ENCODE measurements around the gene C4orf36. TPM values are rescaled to one million over a fixed set of nuclear protein-coding genes. Genes with fewer than 3 reads are reported as not detected.

The C4orf36 gene, protein sequence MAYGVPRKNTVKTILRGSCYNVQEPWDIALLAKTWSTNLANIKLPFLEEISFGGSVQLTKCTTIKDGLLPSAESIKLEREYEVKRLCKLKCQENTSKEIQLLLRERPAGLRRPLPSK
- total RNA-seq = 2.4 TPM

DNA sequence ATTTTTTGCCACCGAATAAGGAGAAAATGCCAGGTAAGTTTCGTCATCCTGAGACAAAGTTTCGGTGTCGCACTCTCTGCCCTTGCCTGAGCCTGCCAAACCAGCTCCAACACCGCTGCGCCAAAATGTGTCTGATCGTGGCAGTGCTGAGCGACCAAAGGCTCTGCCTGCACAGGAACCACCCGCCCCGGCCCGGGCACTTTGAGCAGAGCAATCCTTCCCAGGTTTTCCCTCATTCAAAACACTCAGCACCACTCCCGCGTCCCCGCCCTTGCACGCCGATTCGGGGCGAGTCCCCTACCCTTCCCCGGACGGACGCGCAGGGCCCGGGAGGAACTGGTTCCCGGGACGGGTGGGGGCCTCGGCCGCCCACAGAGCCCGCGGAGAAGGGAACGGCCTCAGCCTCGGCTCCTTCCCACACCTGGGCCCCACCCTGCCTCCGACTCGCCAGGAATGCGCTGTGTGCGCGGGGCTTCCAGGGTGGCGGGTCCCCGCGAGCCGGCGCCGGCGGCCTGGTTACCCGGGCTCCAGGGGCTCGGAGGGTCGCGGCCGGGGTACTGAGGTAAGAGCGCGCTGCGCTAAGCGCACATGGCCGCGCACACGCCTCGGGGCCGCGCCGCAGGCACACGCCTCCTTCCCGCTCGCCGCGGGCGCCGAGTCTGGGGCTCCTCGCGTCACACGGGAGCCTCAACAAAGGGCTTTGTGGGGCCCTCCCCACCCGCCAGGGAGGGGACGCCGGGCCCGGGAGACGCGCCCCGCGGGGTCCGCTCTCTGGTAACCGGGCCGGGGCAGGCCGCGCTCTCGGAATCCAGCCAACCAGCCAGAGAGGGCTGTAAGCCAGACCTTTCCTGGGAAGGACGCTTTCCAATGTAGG is at the start of gene C4orf36:
TSS of gene C4orf36 (minus strand) at position 661 of the 874 bp plus-strand sequence. CDS start 902 bp downstream, outside the sequence.
- ATAC-seq = peak; percentile 95

DNA sequence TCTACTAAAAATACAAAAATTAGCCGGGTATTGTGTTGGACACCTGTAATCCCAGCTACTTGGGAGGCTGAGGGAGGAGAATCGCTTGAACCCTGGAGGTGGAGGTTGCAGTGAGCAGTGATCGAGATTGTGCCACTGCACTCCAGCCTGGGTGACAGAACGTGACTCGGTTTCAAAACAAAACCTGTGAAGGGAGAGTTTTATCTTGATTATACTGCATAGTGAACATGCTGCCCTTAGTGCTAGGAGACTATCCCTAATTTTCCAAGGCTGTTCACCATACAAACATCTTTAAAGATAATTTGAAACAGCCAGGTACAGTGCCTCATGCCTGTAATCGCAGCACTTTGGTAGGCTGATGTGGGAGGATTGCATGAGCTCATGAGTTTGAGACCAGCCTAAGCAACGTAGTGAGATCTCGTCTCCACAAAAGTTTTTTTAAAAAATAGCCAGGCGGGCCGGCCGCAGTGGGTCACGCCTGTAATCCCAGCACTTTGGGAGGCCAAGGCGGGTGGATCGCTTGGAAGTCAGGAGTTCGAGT is 48.8 kb upstream of the C4orf36 start:
- no peak for ATAC-seq

DNA sequence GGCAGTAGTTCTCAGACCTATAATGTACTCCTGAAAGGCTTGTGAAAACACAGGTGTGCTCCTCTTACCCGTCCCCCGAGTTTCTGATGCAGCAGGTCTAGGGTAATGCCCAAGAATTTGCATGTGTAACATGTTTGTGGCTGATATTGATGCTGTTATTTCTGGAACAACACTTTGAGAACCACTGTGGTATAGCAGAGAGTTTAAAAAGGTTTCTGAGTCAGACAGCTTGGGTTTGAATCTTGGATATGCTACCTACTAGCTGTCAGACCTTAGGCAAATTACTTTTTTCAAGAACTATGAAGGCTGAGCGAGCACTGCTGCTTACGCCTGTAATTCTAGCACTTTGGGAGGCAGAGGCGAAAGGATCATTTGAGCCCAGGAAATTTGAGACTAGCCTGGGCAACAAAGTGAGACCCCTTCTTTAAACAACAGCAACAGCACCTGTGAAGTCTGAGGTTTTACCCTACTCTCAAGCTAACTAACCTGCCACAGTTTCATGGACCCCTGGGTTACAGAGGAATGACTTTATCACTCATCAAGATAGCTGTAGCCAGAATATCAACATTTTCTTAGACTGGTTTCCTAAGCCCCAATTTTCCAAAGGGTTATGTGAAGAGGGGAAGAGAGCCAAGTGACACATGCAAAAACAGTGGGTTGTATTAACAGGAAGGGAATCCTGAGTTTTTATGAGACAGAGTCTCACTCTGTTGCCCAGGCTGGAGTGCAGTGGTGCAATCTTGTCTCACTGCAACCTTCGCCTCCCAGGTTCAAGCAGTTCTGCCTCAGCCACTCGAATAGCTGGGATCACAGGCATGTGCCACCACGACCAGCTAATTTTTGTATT is 47.7 kb upstream of the C4orf36 start:
- ATAC-seq = no peak

DNA sequence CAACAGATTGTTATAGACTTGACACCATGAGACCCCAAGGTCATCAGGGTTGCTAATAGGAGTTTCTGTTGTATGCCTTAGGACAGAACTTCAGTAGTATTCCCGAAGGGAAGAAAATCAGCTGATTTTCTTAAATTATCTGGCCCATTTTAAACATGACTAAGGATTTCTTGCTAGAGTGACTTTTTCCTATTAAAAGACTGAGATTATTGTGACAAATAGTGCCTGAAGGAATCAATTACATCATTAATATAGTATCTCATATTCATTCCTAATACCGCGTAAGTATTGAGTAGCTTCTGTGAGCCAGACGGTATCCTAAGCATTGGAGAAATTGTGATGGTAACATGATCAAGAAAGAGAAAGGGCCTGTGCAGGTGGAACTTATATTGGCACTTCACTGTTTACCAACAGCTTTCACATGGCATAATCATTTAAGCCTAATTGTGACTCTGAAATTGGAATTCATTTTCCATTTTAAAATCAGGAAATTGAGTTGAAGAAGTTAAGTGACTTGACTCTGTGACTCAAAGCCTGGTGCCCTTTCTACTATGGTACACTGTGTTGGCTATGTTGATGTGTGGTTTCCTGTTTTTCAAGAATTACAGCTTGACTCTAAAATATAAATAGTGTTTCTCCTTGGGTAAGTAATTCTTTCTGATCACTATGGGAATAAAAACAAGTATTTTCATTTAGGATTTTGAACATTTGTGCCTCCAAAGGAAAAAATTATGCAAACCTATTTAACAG is 46.7 kb upstream of the C4orf36 start:
- ATAC-seq = peak; percentile 33

DNA sequence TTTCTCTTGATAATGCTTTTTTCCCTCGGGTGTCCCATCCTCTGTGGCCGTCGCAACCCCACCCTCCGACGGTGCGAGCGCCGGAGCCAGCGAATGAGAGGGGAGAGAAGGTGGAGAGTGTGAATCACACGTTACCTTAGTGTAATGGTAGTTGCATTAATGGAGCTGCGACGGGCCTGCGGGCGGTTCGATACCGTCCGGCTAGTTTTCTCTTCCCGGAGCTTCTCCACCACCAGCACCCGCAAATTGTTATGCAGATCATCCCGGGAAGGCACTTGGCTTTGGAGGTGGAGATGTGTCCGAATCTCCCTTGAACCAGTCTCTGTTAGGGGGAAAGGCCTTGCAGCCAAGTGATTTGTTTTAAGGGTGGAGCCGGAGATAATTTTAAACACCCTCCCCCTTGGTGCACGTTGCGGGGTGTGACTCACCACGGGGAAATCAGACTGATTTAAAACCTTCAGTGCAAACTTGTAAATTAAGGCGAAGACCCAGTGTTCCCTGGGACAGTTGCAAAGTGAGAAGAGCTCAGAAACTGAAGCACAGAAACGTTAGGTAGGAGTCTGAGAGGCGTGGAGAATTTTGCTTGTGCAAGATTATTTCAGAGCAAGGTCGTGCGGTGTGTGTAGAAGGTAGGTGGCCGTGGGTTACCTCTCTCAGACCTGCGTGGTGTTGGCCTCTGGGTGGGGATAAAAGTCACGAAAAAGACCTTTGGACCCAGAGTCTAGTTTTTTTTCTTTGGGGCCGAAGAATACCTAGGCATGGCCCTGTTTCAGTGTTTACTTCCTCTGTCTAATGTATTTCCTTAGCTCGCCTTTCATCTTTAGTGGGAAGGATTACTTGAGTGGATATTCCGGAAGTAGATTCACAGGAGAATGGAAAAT is 43.9 kb upstream of the C4orf36 start:
- peak; percentile 68 for ATAC-seq

DNA sequence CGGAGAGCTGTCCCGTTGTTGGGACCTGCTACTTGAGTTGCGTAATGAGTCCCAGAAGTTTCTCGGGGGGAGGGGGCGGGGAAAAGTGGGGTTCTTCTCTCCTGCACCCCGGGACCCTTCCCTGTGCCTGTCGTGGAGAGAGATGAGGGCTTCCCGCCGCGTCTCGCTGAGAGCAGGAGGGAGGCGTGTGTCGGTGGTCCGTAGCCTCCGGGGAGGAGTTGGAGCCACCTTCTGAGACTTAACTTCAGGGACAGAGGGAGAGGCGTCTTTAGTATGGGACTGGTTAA is 43.3 kb upstream of the C4orf36 start:
- no peak for ATAC-seq

DNA sequence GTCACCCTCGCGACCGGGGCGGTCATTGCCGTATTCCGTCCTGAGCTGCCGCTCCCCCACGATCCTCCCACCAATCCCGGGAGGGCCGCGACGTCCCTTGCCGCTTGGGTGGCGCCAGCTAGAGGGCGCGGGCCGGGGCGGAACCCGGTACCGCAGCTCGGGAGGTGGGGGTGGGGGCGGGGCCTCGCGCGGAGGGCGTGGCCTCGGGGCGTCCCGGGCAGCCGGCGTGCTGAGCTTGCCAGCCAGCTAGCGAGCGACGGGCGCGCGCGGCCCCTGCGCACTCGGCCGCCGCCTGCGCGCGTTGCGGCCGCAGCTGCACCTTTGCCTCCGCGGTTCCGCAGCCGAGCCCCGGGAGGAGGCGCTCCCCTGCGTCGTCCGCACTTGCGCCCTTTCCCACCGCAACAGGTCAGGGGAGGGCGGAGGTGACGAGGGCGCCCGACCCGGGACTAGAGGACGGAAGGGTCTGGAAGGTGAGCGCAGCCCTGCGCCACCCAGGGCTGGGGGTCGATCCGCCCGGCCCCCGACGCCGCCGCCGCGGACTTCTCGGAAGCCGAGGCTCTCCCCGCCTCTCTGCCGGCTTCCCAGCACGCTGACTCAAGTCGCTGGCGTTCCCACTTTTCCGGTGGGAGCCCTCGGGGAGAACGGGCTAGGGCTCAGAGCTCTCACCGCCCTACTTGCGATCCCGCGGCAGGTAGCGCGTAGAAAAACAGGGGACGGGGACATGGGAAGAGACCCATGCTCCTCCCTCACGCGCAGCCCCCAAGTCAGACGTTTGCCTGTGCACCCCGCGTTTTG is 42.7 kb upstream of the C4orf36 start, which contains the start of gene AFF1:
TSS of gene AFF1 (plus strand) at position 241 of the 795 bp plus-strand sequence. CDS start 13,523 bp downstream, outside the sequence.
- peak; percentile 92 for ATAC-seq

DNA sequence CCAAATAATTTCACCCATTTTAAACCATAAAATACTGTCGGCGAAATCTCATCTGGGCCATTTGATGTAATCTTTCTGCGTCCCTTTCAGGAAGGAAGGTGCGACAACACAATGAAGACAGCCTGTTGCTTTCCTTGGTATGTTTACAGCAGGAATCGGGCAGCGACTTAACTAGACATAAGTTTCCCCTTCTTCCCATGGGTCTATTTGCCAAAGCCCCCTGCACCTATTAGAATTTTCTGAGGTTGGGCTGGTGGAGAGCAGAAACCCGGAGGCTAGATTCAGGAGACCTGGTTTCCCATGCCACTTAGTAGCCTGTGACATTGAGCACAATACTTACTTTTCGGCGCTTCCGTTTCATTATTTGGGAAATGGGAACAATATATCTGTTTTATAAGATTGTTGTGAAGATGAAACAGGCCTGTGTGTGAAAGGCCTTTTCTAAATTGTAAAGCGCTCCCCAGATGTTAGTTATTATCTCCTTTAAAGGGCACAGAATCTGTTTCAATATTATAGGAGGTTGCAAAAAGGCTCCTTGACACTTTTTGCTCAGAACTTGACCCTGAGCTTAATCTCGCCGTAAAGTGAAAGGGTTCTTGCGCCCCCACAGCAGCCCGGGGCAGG is 42.0 kb upstream of the C4orf36 start:
- no peak for ATAC-seq

DNA sequence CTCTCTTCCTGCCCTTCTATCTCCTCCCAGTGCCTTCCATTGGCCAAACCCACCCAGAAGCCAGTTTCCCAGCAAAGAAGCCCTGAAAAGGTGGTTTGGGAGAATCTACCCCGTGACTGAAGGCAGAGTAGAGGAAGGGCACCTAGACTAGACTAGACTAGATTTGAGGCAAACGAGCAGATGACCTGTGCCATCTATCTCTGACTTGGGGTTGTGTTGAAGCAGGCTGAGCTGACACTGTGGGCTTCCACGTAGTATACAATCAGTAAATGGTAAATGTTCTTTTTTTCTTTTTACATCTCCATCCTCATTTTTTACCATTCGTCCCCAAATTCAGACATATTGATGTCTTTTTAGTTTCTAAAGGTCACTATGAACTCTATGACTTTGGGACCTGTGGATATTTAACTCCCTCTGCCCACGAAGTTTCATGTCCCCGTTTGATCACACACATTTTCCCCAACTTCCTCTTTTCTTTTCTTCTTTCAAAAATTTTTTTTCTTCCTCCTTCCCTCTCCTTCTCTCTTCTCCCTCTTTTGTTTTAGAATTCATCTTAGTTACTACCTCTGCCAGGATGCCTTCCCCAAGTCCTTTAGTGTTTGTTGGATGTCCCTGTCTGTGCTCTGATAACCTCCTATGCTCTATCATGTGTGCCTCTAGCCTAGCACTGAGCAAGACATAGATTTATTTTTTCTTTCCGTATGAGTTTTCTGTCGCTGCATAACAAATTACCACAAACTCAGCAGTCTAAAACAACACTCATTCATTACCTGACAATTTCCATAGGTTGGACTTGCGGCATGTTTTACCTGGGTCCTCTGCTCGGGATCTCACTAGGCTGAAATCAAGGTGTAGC is 36.4 kb upstream of the C4orf36 start:
- peak; percentile 2 for ATAC-seq

DNA sequence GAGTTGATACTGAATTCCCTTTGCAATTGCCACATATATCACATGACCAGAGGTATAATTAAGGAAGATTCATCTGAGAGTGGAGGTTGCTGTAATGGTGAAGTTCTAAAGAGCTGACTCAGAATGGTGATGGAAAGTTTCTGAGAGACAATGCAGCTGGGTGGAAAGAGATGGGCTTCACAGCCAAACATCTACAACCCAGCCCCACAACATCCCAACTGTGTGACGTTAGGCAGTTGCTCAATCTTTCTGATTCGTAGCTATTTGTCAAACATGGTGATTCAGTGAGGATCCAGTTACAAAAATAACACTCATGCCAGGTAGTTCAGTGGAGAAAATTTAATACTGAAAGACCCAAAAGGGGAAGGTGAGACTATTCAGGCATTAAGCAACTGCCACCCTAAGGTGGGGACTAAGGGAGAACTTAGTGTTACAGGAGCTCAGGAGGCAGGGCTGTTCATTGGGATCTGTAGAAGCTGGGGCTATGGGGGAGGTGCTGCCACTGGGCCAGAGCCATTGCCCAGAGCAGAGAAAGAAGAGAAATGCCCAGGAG is 35.7 kb upstream of the C4orf36 start:
- ATAC-seq = peak; percentile 88

DNA sequence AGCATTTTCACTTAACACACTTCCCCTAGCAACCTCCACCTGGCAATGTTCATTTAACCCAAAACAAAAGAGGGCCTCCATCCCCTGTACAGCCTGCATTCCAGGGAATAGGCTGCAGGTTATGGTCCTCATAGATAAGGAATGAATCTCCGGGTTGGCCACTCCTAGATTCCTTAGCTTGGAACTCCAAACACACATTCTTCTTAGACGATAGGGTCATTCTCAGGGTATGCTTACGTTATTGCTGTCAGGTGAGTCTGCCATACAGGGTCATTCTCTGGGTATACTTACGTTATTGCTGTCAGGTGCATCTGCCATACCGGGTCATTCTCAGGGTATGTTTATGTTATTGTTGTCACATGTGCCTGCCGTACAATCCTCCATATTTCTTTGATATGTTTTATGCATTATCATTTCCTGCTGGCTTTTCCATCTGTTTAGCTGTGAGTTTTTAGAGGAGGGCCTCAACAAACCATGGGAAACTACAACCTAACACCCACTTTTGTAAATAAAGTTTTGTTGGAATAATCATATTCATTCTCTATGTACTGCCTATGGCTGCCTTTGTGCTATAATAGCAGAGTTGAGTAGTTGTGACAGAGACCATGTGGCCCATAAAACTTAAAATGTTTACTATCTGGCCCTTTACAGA is 34.3 kb upstream of the C4orf36 start:
- ATAC-seq = no peak

DNA sequence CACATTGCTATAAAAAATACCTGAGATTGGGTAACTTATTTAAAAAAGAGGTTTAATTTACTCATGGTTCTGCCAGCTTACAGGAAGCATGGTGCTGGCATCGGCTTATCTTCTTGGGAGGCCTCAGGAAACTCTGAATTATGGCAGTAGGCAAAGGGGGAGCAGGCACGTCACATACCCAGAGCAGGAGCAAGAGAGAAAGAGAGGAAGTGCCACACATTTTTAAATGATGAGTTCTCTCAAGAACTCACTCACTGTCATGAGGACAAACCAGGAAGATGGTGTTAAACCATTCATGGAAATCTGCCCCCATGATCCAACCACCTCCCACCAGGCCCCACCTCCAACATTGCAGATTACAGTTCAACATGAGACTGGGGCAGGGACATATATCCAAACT is 32.6 kb upstream of the C4orf36 start:
- no peak for ATAC-seq

DNA sequence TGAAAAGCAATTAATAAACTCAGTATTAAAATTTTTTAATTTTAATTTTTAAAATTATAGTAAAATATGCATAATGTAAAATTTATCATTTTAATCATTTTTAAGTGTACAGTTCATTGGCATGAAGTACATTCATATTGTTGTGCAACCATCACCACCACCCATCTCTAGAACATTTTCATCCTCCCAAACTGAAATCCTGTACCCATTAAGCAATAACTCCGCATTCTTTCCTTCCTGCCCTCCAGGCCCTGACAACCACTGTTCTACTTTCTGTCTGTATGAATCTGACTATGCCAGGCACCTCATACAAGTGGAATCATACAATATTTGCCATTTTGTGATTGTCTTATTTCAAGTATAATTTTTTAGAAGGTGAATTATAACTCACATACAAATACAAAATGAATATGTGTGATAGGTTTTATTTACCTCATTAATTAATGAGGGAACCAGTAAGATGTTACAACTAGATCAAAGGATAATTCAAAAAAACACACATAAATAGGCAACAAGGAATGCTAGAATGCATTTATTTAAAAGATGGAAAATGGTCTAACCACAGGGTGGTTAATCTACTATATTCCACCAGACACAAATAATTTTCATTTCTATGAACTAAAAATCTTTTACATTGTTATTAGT is 29.5 kb upstream of the C4orf36 start:
- no peak for ATAC-seq

DNA sequence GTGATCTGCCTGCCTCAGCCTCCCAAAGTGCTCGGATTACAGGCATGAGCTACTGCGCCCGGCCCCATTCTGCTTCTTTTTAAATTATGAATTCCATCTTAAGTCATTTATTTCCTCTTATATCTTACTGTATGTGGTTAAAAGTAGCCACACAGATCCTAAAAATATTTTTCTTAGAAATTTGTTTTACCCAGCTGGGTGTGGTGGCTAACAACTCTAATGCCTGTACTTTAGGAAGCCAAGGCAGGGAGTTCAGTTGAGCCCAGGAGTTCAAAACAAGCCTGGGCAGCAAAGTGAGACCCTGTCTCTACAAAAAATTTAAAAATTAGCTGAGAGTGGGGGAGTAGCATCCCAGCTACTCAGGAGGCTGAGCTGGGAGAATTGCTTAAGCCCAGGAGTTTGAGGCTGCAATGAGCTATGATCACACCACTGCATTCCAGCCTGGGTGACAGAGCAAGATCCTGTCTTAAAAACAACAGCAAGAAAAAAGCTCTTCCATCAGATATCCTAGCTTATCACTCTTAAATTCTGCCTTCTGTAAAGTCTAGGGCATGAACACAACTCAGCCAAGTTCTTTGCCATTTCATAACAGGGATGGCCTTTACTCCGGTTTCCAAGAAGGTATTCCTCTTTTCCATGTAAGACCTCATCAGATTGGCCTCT is 27.5 kb upstream of the C4orf36 start:
- no peak for ATAC-seq

DNA sequence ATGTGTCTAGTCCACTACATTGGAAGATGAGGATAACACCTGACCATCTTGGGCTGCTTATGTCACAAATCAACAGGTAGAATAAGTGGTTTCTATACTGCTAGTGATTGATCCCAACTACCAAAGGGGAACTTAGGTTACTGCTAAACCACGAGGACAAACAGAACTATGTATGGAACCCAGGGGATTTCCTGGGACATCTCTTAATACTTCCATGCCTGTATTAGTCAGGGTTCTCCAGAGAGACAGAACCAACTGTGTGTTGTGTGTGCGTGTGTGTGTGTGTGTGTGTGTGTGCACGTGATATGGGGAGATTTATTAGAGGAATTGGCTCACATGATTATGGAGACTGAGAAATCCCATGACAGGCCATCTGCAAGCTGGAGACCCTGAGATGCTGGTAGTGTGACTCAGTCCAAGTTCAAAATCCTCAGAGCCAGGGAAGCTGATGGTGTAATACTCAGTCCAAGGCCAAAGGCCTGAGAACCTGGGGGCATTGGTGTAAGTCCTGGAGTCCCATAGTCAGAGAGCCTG is 26.4 kb upstream of the C4orf36 start:
- ATAC-seq = no peak

DNA sequence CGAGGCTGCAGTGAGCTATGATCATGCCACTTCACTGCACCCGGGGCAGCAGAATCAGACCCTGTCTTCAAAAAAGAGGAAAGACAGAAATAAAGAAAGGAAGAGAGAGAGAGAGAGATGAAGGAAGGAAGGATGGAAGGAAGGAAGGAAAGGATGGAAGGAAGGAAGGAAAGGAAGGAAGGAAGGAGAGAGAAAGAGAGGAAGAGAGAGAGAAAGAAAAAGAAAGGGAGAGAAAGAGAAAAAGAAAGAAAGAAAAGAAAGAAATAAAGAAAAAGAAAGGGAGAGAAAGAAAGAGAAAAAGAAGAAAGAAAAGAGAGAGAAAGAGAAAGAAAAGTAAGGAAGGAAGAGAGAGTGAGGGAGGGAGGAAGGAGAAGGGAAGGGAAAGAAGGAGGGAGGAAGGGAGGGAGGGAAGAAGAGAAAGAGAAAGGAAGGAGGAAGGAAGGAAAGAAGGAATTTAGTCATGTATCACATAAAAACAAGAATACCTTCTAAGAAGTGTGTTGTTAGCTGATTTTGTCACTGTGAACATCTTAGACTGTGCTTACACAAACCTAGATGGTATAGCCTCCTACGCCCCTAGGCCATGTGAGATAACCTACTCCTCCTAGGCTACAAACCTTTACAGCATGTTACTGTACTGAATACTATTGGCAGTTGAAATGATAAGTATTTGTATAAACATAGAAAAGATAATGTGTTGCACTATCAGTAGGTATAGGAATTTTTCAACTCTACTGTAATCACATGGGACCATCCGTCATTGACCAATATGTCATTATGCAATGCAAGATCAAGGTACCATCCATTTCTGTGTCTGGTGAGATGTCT is 25.2 kb upstream of the C4orf36 start:
- ATAC-seq = no peak

Data from esophagus mucosa (tissue), 1 donor.